ENCODE results near the gene EPAS1.

Gene EPAS1

GRCh38 chr2:46303233-46303632 lies 6.0 kb downstream of the EPAS1 start:
- DNase-seq, result no peak

DNA sequence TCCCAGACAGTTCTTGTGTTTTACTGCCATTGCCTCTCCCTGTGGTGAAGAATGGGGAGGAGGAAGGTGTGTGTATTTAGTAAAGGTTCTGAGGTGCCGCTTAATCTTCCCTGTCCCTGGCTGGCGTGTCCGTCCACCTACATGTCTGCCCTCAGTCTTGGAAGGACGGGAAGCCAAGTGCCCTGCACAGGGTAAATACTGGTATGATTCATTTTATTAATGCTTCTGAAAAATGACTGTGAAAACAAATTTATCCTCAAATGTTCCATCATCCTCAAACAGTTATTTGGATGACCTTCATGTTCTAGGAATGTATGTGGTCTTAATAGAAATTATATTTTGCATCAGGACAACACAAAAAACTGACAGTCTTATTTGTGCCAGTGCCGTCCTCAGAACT lies 6.6 kb downstream of the EPAS1 start:
- no peak for DNase-seq

- no peak for DNase-seq
Measured at GRCh38 chr2:46304635-46305034, 7.4 kb downstream of the EPAS1 start.

- no peak for DNase-seq
Measured at GRCh38 chr2:46305187-46305586, 8.0 kb downstream of the EPAS1 start.

DNA sequence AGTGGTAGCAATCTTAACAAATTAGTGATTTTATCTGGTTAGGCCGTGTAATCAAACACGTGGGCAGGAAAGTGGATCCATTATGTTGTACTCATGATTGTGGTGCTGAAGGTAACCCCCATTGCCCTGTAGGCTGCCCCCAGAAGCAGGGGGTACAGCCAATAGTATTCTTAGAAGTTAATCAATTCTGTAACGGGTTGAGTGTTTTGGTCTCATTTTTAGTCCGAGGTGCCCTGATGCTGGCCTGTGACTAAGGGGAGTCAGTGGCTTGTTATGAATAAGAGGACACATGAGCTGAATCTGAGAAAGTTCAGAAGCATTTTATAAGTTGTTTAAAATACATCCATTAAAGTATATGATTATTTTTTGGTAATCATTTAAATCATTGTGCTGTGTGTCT lies 8.6 kb downstream of the EPAS1 start:
- no peak for DNase-seq

- DNase-seq, result no peak
Measured at GRCh38 chr2:46306330-46306751, 9.1 kb downstream of the EPAS1 start.

DNA sequence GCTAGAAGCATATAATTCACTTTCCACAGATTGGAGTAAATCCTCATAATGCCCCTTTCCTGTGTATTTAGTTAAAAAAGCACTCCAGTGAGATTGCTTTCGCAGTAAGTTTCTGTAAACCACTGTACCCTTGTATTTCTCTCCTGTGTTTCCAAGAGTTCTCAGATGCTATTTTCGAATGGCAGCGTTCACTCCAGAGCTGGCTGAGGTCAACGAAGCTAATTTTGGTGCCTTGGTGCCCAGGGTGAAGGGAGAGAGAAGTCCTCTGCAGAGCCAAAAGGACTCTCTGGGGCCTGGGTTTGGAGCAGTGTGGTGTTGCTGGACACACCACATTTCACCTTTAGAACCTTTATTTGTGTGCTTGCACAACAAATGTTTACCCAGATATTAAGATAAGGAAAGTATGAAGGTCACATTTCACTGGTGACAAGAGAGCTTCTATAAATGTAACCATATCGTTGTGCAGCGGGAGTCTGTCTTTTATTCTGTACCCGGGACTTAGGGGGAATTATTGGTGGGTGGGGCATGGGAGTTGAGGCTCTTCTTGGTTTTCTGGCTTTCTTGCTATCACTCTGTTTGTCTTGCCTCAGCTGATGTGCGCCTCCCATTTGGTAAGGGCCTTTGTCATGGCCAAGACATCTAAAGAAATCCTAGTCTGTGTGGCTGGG lies 9.9 kb downstream of the EPAS1 start:
- no peak for DNase-seq

- no peak for DNase-seq
Measured at GRCh38 chr2:46308081-46308480, 10.9 kb downstream of the EPAS1 start.

GRCh38 chr2:46308629-46309028 lies 11.4 kb downstream of the EPAS1 start:
- DNase-seq, result no peak

- no peak for DNase-seq
Measured at GRCh38 chr2:46309052-46309953, 12.1 kb downstream of the EPAS1 start.

DNA sequence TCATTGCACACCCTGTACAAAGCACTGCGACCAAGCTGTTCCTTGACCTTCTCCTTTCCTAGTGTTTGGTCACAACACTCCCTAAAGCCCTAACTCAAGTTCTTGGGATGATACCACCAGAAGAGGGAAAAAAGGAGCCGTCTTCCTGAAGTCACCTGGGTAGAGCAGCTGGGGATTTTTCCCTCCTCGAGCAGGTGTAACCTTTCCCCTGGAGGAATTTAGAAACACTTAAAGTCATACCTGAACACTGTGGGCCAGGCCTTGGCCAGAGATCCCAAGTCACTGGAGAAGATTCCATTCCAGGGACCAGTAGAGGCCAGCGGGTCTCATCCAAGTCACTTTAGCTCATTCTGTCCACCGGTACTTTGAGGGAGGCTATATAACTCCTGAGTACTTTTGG lies 13.2 kb downstream of the EPAS1 start:
- DNase-seq, result no peak

GRCh38 chr2:46311651-46312223 lies 14.5 kb downstream of the EPAS1 start:
- DNase-seq, result no peak

DNA sequence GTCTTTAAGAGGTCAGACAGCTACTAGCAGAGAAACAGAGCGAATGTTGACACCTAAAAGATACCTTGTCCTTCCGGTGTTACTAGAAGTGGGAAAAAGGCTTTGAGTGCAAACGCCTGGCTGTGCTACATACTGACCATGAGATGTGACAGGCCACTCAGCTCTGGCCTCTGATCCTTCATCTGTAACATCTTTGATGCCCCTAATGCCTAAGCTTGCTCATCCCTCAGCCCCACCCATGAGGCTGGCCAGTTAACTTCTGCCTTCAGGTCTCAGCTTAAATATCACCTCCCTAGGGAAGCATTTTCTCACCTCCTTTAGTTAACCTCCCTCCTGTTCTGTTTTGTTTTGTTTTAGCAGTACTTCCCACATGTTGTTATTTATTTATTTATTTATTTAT lies 15.9 kb downstream of the EPAS1 start:
- DNase-seq, result no peak

DNA sequence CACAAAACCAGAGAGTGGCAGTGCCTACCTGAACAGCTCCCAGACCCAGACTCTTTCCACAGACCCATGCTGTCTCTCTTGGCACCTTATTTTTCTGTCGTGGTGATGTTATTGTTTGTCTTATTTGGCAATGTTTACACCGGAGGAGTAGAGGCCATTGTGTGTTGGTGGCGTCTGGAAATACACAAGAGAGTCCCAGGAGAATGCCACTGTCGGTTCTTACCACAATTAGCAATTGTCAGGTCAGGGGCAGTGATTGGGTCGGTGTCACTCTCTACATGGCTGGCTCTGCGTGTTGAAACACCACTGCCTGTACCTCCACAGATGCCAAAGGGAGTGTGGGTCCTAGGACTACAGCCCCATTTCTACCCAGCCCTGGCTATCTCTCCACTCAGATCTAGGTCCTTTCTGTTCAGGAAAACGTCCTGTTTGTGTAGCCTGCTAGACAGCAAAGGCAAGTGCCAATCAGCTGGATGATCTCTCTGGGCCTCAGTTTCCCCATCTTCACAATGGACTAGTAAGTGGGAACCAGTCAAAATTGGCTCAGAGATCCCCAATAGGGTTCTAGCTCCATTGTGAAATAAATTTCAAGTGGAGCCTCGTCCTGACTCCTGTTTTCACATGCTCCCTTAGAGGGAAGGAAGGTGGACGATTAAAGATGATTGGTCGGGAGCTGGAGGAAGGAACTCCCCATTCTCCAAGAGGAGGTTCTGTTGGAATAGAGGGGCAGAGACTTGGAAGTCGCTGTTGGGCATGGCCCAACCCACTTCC lies 17.0 kb downstream of the EPAS1 start:
- no peak for DNase-seq

GRCh38 chr2:46315103-46315890 lies 18.1 kb downstream of the EPAS1 start:
- DNase-seq, result no peak

DNA sequence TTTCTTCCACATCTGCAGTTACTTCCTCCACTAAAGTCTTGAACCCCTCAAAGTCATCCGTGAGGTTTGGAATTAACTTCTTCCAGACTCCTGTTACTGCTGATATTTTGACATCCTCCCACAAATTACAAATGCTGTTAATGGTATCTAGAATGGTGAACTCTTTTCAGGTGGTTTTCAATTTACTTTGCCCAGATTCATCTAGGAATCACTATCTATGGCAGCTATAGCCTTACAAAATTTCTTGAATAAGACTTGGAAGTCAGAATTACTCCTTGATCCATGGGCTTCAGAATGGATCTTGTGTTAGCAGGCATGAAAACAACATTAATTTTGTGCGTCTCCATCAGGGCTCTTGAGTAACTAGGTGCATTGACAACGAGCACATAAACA lies 19.9 kb downstream of the EPAS1 start:
- DNase-seq, result no peak

GRCh38 chr2:46318579-46319460 lies 21.6 kb downstream of the EPAS1 start:
- no peak for DNase-seq

DNA sequence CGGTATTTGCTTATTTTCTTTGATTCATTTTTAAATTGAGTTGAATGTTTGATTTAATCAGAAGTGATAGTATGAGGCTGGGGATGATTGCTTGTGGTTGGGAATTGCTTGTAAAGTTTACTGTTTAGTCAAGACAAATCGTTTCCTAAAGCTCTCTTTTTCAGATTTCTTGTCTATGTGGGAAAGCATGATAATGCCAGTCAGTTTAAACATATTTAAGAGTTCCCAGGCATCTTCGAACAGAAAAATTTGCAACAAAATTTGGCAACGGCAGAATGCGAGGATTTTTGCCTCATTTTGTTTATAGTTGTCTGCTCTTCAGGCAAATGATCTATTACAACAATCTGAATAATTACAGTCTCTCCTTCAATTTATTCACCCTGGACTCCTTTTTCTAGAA lies 22.5 kb downstream of the EPAS1 start:
- DNase-seq, result no peak

DNA sequence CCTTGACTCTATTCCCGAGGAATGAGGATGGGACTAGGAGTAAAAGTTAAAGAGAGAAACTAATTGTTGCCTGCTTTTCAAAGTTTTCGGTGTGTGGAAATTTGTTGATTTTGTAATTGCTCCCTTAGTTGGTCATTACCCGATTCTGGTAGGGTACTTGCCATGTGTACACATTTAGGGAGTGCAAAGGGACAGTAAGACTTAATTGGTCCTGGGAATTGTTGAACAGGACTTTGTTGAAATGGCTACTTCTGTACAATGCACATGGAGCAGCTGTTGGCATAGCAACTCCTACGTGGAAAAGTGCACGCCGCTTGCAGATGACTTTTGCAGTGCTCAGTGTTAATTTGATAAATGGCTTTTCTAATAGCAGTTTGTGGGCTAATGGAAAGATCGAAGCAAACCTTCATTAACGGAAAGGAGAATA lies 22.9 kb downstream of the EPAS1 start:
- no peak for DNase-seq

GRCh38 chr2:46323730-46324129 lies 26.5 kb downstream of the EPAS1 start:
- DNase-seq, result no peak

DNA sequence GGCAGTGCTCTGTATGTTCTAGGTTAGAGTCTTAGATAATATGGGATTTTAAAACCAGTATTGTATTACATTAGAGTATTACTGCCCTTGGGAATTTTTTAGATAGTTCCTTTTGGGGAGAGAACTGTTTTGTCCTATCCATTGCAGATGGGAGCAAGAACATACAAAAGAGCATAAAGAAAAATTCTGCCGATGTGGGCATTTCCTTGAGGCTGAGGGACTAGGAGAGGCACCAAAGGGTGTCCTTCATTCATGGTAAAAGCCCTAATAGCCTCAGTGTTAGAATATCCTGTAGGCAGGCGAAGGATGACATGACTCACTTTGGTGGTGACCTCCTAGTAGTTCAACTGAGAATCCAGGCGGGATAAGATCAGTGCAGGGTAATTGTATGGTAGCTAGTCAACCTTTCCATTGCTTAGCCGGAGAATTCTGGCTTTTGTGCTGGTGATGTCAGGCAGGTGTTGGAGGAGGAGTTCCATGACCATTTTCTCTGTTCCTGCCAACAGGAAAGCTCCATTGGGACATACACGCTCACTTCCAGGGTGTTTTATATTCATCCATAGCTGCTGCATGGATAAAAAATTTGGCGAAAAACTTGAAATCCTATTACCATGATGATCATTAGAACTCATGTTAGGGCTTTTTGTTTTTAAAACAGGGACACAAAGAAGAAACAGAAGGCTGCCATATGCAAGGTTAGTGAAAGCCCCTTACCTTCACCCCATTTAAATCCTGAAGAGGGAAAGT lies 28.1 kb downstream of the EPAS1 start:
- DNase-seq, result no peak
